Measurements from ENCODE around the gene CD160. TPM values are rescaled to one million over a fixed set of nuclear protein-coding genes. Genes with fewer than 3 reads are reported as not detected.

CD160 gene
- total and polyA plus RNA-seq, 10 donors: 2.2 to 17.7 (median 5.8) TPM

- H3K27ac ChIP-seq: no peak overlapping the region
- peaks cover 0 to 98% (median 51%) of the 10 kb centered on the region in 6 donors for H3K36me3 ChIP-seq
- no peak for TF ChIP-seq POLR2AphosphoS5 (IDR thresholded peaks at IDR 0.05)
- WGBS, 5 donors: 85 to 92% (median 89%) methylated on average over 5 of the region's 5 CpGs
- intact Hi-C loops (cut with DNase I; ENCODE audit: low total_unique reads): no loop called here
- H3K4me3 ChIP-seq: no peak overlapping the region
- no peaks in the 10 kb centered on the region for H3K4me1 ChIP-seq
- no peaks in the 10 kb centered on the region for H3K9me3 ChIP-seq
- H3K27me3 ChIP-seq (replicated peaks in 1 of 7): no peaks in the 10 kb centered on the region
- DNase-seq: no peak
Measured at GRCh38 chr1:145751491-145752037, 32.3 kb downstream of the CD160 start.

- H3K4me3 ChIP-seq: no peak overlapping the region
- H3K36me3 ChIP-seq: peaks cover 0 to 93% (median 21%) of the 10 kb centered on the region in 6 donors
- no peak for DNase-seq
- TF ChIP-seq POLR2AphosphoS5 (IDR thresholded peaks at IDR 0.05): no peak
- TF ChIP-seq CTCF (IDR thresholded peaks at IDR 0.05 in 8 of 11, conservative IDR thresholded peaks at IDR 0.05 in 3 of 11): no peak
- no peak for TF ChIP-seq POLR2A (IDR thresholded peaks at IDR 0.05)
- no peaks in the 10 kb centered on the region for H3K27me3 ChIP-seq (replicated peaks in 1 of 7)
- no peaks in the 10 kb centered on the region for H3K4me1 ChIP-seq
- H3K9me3 ChIP-seq: peaks cover 0 to 19% (median 14%) of the 10 kb centered on the region in 8 donors
- WGBS, 5 donors: 94 to 96% (median 96%) methylated on average over 2 of the region's 2 CpGs
- intact Hi-C loops (cut with DNase I; ENCODE audit: low total_unique reads): no loop called here
- H3K27ac ChIP-seq: no peak overlapping the region
Measured at GRCh38 chr1:145757420-145757819, 38.1 kb downstream of the CD160 start.

GRCh38 chr1:145758116-145758515 lies 38.8 kb downstream of the CD160 start:
- H3K4me3 ChIP-seq: no peak overlapping the region
- TF ChIP-seq POLR2AphosphoS5 (IDR thresholded peaks at IDR 0.05): no peak
- TF ChIP-seq POLR2A (IDR thresholded peaks at IDR 0.05): no peak
- TF ChIP-seq CTCF (IDR thresholded peaks at IDR 0.05 in 8 of 11, conservative IDR thresholded peaks at IDR 0.05 in 3 of 11): no peak
- no peak for DNase-seq
- no peaks in the 10 kb centered on the region for H3K27me3 ChIP-seq (replicated peaks in 1 of 7)
- H3K9me3 ChIP-seq: peaks cover 0 to 19% (median 14%) of the 10 kb centered on the region in 8 donors
- H3K4me1 ChIP-seq: no peaks in the 10 kb centered on the region
- H3K27ac ChIP-seq: no peak overlapping the region
- intact Hi-C loops (cut with DNase I; ENCODE audit: low total_unique reads): no loop called here
- 95 to 100% (median 97%) methylated on average over 1 of the region's 1 CpG for WGBS, 5 donors
- peaks cover 0 to 93% (median 19%) of the 10 kb centered on the region in 6 donors for H3K36me3 ChIP-seq

GRCh38 chr1:145758575-145758974 lies 39.3 kb downstream of the CD160 start:
- Histone ChIP-seq H3K36me3 (peaks cover 0 to 93% (median 21%) of the 10 kb centered on the region in 6 donors), H3K9me3 (peaks cover 0 to 19% (median 14%) of the 10 kb centered on the region in 8 donors), H3K27me3 (replicated peaks in 1 of 7) (no peaks in the 10 kb centered on the region), H3K27ac (no peak overlapping the region), H3K4me3 (no peak overlapping the region), H3K4me1 (no peaks in the 10 kb centered on the region)
- TF ChIP-seq CTCF (IDR thresholded peaks at IDR 0.05 in 8 of 11, conservative IDR thresholded peaks at IDR 0.05 in 3 of 11) (no peak), POLR2AphosphoS5 (IDR thresholded peaks at IDR 0.05) (no peak)
- DNase-seq: no peak
- intact Hi-C loops (cut with DNase I; ENCODE audit: low total_unique reads): no loop called here
- WGBS, 5 donors: 76 to 100% (median 95%) methylated on average over 1 of the region's 1 CpG
